Measurements from ENCODE around the gene C3orf38. TPM values are rescaled to one million over a fixed set of nuclear protein-coding genes. Genes with fewer than 3 reads are reported as not detected.

Gene C3orf38
- total and polyA plus RNA-seq, 12 donors = 4.5 to 18.2 (median 12.9) TPM

- TF ChIP-seq CTCF (IDR thresholded peaks at IDR 0.05) = no peak
- intact Hi-C loops (cut with DNase I) = loop anchor here in 3 of 10 donors (2.0 to 10.0 kb wide), 3 partner anchors 84 to 94 kb away; partner anchors contain the start of genes CGGBP1 (in 2 of the 3) and ZNF654 (in 2 of the 3)
- WGBS, 2 donors = 61 to 71% methylated on average over 17 of the region's 17 CpGs
These were observed 1.1 kb upstream of the C3orf38 start for GRCh38 chr3:88148651-88149050.

DNA sequence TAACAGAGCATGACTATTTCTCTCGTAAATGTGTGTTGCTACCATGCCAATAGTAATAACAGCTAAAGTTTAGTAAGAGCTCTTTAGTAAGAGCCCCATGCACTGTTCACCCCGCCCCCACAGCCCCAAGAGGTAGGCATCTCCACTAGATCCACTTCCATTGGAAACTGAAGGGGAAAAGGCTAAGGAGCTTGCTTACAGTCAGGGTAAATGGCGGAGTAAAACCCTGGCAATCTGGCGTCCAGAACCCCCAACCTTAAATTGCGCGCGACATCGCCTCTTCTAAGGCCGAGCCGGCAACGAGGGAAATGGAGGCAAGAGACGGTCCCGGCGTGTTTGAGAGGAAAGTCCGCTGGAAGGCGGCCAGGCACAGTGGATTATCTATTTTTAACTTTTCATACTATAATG, 654 bp upstream of the C3orf38 start:
- Histone ChIP-seq H3K27me3 (no peaks in the 10 kb centered on the region), H3K27ac (peak overlapping the region in 9 of 10 donors; percentile 83 to 96 (median 93)), H3K4me3 (peak overlapping the region; percentile 64 to 89 (median 82)), H3K4me1 (peaks cover 0 to 44% (median 24%) of the 10 kb centered on the region in 9 donors), H3K36me3 (peaks cover 0 to 15% (median 10%) of the 10 kb centered on the region in 9 donors), H3K9me3 (no peaks in the 10 kb centered on the region)
- peak in 7 of 8 donors; percentile 1 to 37 (median 3) for ATAC-seq
- intact Hi-C loops (cut with DNase I) = loop anchor here in 3 of 10 donors (2.0 to 10.0 kb wide), 3 partner anchors 84 to 94 kb away; partner anchors contain the start of genes CGGBP1 (in 2 of the 3) and ZNF654 (in 2 of the 3)
- no peak for TF ChIP-seq CTCF (IDR thresholded peaks at IDR 0.05)
- DNase-seq = no peak
- 0 to 1% methylated on average over 16 of the region's 16 CpGs for WGBS, 2 donors

More at GRCh38 chr3:88148651-88149050, 1.1 kb upstream of the C3orf38 start:
- Histone ChIP-seq H3K4me3 (peak overlapping the region; percentile 64 to 89 (median 82)), H3K27me3 (no peaks in the 10 kb centered on the region), H3K27ac (no peak overlapping the region), H3K36me3 (peaks cover 0 to 15% (median 6%) of the 10 kb centered on the region in 9 donors), H3K9me3 (no peaks in the 10 kb centered on the region), H3K4me1 (peaks cover 0 to 44% (median 23%) of the 10 kb centered on the region in 9 donors)
- DNase-seq = no peak
- ATAC-seq = no peak

DNA sequence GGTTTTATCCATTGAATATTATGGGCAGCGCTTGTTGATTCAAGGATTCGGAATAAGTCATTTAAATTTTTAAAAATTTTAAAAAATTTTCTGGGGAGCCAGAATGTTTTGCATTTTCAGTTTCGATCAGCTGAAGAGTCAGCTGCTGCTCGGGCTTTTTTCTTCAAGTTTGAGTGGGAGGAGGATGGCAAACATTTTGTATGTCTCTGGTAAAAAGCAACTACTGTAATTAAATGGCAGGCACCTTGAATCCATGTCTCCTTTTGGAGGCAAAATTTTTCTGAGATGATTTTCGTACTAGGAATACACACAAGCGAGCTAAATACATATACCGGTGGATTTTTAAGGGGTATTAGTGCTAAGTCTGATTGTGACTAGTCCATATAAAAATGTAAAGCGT, 612 bp downstream of the C3orf38 start:
- Histone ChIP-seq H3K27ac (peak overlapping the region; percentile 52 to 96 (median 93)), H3K4me3 (peak overlapping the region; percentile 64 to 89 (median 82)), H3K36me3 (peaks cover 0 to 25% (median 19%) of the 10 kb centered on the region in 9 donors), H3K9me3 (no peaks in the 10 kb centered on the region), H3K27me3 (no peaks in the 10 kb centered on the region), H3K4me1 (peaks cover 0 to 44% (median 24%) of the 10 kb centered on the region in 9 donors)
- intact Hi-C loops (cut with DNase I) = loop anchor here in 1 of 10 donors (5.0 kb wide), 1 partner anchor 93 kb away; the partner anchor contains the start of genes CGGBP1 and ZNF654
- peak in 2 of 8 donors; percentile 3 to 22 for ATAC-seq
- DNase-seq = no peak
- TF ChIP-seq CTCF (IDR thresholded peaks at IDR 0.05) = no peak
- WGBS, 2 donors = 0 to 1% methylated on average over 8 of the region's 8 CpGs

- DNase-seq (no peak), ATAC-seq (no peak)
These were observed 1.0 kb downstream of the C3orf38 start for GRCh38 chr3:88150806-88151205.

More at GRCh38 chr3:88150806-88151205, 1.0 kb downstream of the C3orf38 start:
- intact Hi-C loops (cut with DNase I) = loop anchor here in 1 of 10 donors (5.0 kb wide), 1 partner anchor 94 kb away; the partner anchor contains the start of genes CGGBP1 and ZNF654
- Histone ChIP-seq H3K4me3 (peak overlapping the region; percentile 64 to 89 (median 82)), H3K36me3 (peaks cover 0 to 30% (median 20%) of the 10 kb centered on the region in 9 donors), H3K27me3 (no peaks in the 10 kb centered on the region), H3K9me3 (no peaks in the 10 kb centered on the region), H3K27ac (peak overlapping the region in 7 of 10 donors; percentile 88 to 96 (median 94)), H3K4me1 (peaks cover 0 to 44% (median 24%) of the 10 kb centered on the region in 9 donors)
- 1 to 3% methylated on average over 6 of the region's 6 CpGs for WGBS, 2 donors
- no peak for TF ChIP-seq CTCF (IDR thresholded peaks at IDR 0.05)
